ENCODE data around the gene CST5. TPM values are rescaled to one million over a fixed set of nuclear protein-coding genes. Genes with fewer than 3 reads are reported as not detected.
"Not testable (repeated sequence)": the region's sequence is repeated elsewhere in the genome, so short reads cannot be mapped to it uniquely, and the experiment has no call there.

Gene CST5
- polyA plus RNA-seq, 1 of the 3 experiments (the other 2 are of a cell fraction), result not detected

GRCh38 chr20:23868321-23868720 lies 11.2 kb downstream of the CST5 start:
- CTCF ChIA-PET, result interaction anchor here (0.7 to 1.1 kb wide), 2 partner anchors 21 to 535 kb away, joined by 3 read pairs; no protein-coding TSS in a partner anchor
- 34% methylated on average over 5 of the region's 5 CpGs for WGBS (ENCODE audit: low lambda C conversion rate)

GRCh38 chr20:23867152-23867776 lies 12.3 kb downstream of the CST5 start:
- no peaks in the 10 kb centered on the region for H3K9me2 ChIP-seq
- WGBS (ENCODE audit: low lambda C conversion rate), result 7% methylated on average over 8 of the region's 9 CpGs
- no peak for TF ChIP-seq SIN3A (IDR thresholded peaks at IDR 0.05; ENCODE audit: borderline replicate concordance, low read depth, low read length)
- DNase-seq, result no peak
- H3K9ac ChIP-seq, result no peak overlapping the region
- no peak overlapping the region for H2AFZ ChIP-seq (ENCODE audit: low read depth)
- no peak overlapping the region for H3K27ac ChIP-seq (ENCODE audit: low read depth in 2 of 2, low read length in 1 of 2)
- no peaks in the 10 kb centered on the region for H3F3A ChIP-seq (replicated peaks; ENCODE audit: insufficient read depth)
- no peaks in the 10 kb centered on the region for H3K79me2 ChIP-seq (ENCODE audit: insufficient read depth)
- POLR2A ChIA-PET, result no interaction called here
- H3K4me3 ChIP-seq (ENCODE audit: low read depth in 2 of 2, low read length in 1 of 2), result no peak overlapping the region
- no peaks in the 10 kb centered on the region for H3K9me3 ChIP-seq
- H3K36me3 ChIP-seq (replicated peaks in 1 of 2; ENCODE audit: control insufficient read depth in 1 of 2, insufficient read depth in 2 of 2, low read length in 1 of 2), result no peaks in the 10 kb centered on the region
- no peaks in the 10 kb centered on the region for H4K20me1 ChIP-seq (ENCODE audit: insufficient read depth)
- no peaks in the 10 kb centered on the region for H3K4me1 ChIP-seq (ENCODE audit: control insufficient read depth in 1 of 2, insufficient read depth in 2 of 2, low read depth in 1 of 2, low read length in 1 of 2)
- CTCF ChIA-PET, result no interaction called here
- H3K27me3 ChIP-seq (ENCODE audit: insufficient read depth), result no peaks in the 10 kb centered on the region; the same call in 1 of the 2 replicates
- H3K4me2 ChIP-seq, result no peak overlapping the region

More at GRCh38 chr20:23868321-23868720, 11.2 kb downstream of the CST5 start:
- no peaks in the 10 kb centered on the region for H3F3A ChIP-seq (replicated peaks; ENCODE audit: insufficient read depth)
- no peaks in the 10 kb centered on the region for H4K20me1 ChIP-seq (ENCODE audit: insufficient read depth)
- H3K9me3 ChIP-seq, result no peaks in the 10 kb centered on the region
- H3K4me2 ChIP-seq, result no peak overlapping the region
- H3K36me3 ChIP-seq (replicated peaks in 1 of 2; ENCODE audit: control insufficient read depth in 1 of 2, insufficient read depth in 2 of 2, low read length in 1 of 2), result no peaks in the 10 kb centered on the region
- no peak overlapping the region for H2AFZ ChIP-seq (ENCODE audit: low read depth)
- no peaks in the 10 kb centered on the region for H3K4me1 ChIP-seq (ENCODE audit: control insufficient read depth in 1 of 2, insufficient read depth in 2 of 2, low read depth in 1 of 2, low read length in 1 of 2)
- POLR2A ChIA-PET, result no interaction called here
- H3K4me3 ChIP-seq (ENCODE audit: low read depth in 2 of 2, low read length in 1 of 2), result no peak overlapping the region
- no peak overlapping the region for H3K9ac ChIP-seq
- no peak for DNase-seq
- no peaks in the 10 kb centered on the region for H3K9me2 ChIP-seq
- H3K27ac ChIP-seq (ENCODE audit: low read depth in 2 of 2, low read length in 1 of 2), result no peak overlapping the region
- no peaks in the 10 kb centered on the region; the same call in 1 of the 2 replicates for H3K27me3 ChIP-seq (ENCODE audit: insufficient read depth)
- no peaks in the 10 kb centered on the region for H3K79me2 ChIP-seq (ENCODE audit: insufficient read depth)
- no peak for TF ChIP-seq RFX5 (IDR thresholded peaks at IDR 0.05; ENCODE audit: low read length)
- no peak for TF ChIP-seq GABPA (IDR thresholded peaks at IDR 0.05; ENCODE audit: low read depth)
- TF ChIP-seq SMC3 (IDR thresholded peaks at IDR 0.05; ENCODE audit: low read depth, low read length), result no peak
- TF ChIP-seq USF1 (IDR thresholded peaks at IDR 0.05; ENCODE audit: borderline replicate concordance, low read depth), result no peak

GRCh38 chr20:23860771-23861170 lies 18.8 kb downstream of the CST5 start:
- H3K27ac ChIP-seq (ENCODE audit: low read depth in 2 of 2, low read length in 1 of 2); DNase-seq; H4K20me1 ChIP-seq (ENCODE audit: insufficient read depth); CTCF ChIA-PET; H2AFZ ChIP-seq (ENCODE audit: low read depth); POLR2A ChIA-PET; H3K4me2 ChIP-seq; H3K9me2 ChIP-seq; H3K4me3 ChIP-seq (ENCODE audit: low read depth in 2 of 2, low read length in 1 of 2); H3K79me2 ChIP-seq (ENCODE audit: insufficient read depth); H3K9ac ChIP-seq; H3K4me1 ChIP-seq (ENCODE audit: control insufficient read depth in 1 of 2, insufficient read depth in 2 of 2, low read depth in 1 of 2, low read length in 1 of 2); H3K9me3 ChIP-seq; H3F3A ChIP-seq (replicated peaks; ENCODE audit: insufficient read depth); H3K27me3 ChIP-seq (ENCODE audit: insufficient read depth); H3K36me3 ChIP-seq (replicated peaks in 1 of 2; ENCODE audit: control insufficient read depth in 1 of 2, insufficient read depth in 2 of 2, low read length in 1 of 2): not testable (repeated sequence)
- WGBS (ENCODE audit: low lambda C conversion rate), result 11% methylated on average over 10 of the region's 10 CpGs
